Activated CD8-positive, alpha-beta T cell treated with anti-CD3 and anti-CD28 coated beads for 36 hours (primary cell): ENCODE data around the gene CCDC87. TPM values are rescaled to one million over a fixed set of nuclear protein-coding genes. Genes with fewer than 3 reads are reported as not detected.

Experiments
- ATAC-seq: fragments of 200-7000 bp; cut with Tn5 transposase; one replicate; pipeline ENCODE4 v1.10.0; 2021; ENCODE audit warnings: mild to moderate bottlenecking, moderate library complexity
- CTCF ChIA-PET: fragments of 350-600 bp; sonication (Branson Sonifier 250); formaldehyde crosslinking; loops from one replicate; lab custom pipeline; 2021; ENCODE audit warnings: antibody characterized with exemption; lab: Charles Lee
- POLR2A ChIA-PET: fragments of 350-600 bp; sonication (Branson Sonifier 250); formaldehyde crosslinking; loops from one replicate; lab custom pipeline; 2021; ENCODE audit warnings: antibody characterized with exemption; lab: Charles Lee
- DNase-seq: peaks from one replicate; pipeline ENCODE4 v3.0.0-alpha.2; 2020
- H3K27ac Mint-ChIP-seq: one replicate; pipeline ENCODE4 v1.8.0; 2021; ENCODE audit warnings: mild to moderate bottlenecking, mixed read lengths
- H3K27me3 Mint-ChIP-seq: one replicate; pipeline ENCODE4 v1.8.0; 2021; ENCODE audit warnings: mixed read lengths
- H3K36me3 Mint-ChIP-seq: one replicate; pipeline ENCODE4 v1.8.0; 2021; ENCODE audit warnings: low read depth, mixed read lengths
- H3K4me1 Mint-ChIP-seq: one replicate; pipeline ENCODE4 v1.8.0; 2021; ENCODE audit warnings: low read depth, mixed read lengths
- H3K4me3 Mint-ChIP-seq: one replicate; pipeline ENCODE4 v1.8.0; 2021; ENCODE audit warnings: mild to moderate bottlenecking, moderate library complexity, mixed read lengths
- H3K9me3 Mint-ChIP-seq: one replicate; pipeline ENCODE4 v1.8.0; 2021; ENCODE audit warnings: mixed read lengths
- intact Hi-C: fragments of 100-400 bp; cut with micrococcal nuclease; formaldehyde crosslinking; loops from one replicate; pipeline ENCODE4 v1.10.0; 2022
- total RNA-seq, 2 experiments: library from RNA; stranded (reverse); gene quantifications; one replicate each; pipeline ENCODE4 v1.2.3, GENCODE V29; 2021
- TF ChIP-seq, protein P1 (sequence below): fragments of 200-600 bp; IDR thresholded peaks from one replicate; pipeline ENCODE4 v1.8.0; 2022; ENCODE audit warnings: antibody characterized with exemption, mild to moderate bottlenecking

CCDC87 gene
- total RNA-seq, 2 experiments from 2014 or later, result 0.14 to 0.27 TPM

DNA sequence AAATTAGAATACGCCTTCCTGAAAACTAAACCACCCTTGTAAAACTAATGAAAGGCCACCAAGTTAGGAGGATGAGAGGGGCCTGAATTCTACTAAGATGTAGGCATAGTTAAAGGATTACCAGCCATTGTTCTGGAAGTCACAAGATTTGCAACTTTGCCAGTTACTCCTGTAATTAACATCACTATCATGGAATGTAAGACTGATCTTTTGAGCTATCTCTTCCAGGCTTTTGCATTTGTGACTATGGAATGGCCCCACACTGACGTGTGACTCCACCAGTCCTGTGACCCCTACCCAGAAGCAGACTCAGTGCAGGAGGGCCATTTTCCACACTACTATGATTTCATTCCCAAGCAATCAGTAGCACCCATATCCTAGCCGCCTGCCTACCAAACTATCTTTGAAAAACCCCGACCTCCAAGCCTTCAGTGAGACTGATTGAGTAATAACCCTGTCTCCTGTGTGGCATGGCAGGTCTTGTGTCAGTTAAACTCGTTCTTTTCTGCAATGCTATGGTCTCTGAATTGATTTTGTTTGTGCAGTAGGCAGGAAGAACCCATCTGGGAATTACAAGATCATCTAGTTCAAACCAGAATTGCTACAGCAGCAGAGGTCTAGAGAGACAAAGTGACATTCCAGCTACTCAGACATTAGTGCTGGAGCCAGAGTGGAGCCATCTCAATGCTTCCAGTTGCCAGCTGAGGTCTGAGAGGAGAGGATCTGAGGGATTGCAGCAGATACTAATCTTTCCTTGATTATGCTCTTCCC lies 22.6 kb downstream of the CCDC87 start:
- ChIA-PET CTCF (interaction anchor here (2.0 to 4.8 kb wide), 4 partner anchors 9 to 181 kb away, joined by 4 to 22 read pairs (median 14); partner anchors contain the start of genes CCDC87, CCS and RBM4B), POLR2A (interaction anchor here (0.8 to 1.2 kb wide), 2 partner anchors 22 to 100 kb away, joined by 3 to 5 read pairs; partner anchors contain the start of gene CCDC87)
- ATAC-seq (no peak), DNase-seq (no peak)
- Mint-ChIP-seq H3K27ac (no peak overlapping the region), H3K36me3 (no peaks in the 10 kb centered on the region), H3K9me3 (no peaks in the 10 kb centered on the region), H3K4me3 (peak overlapping the region; percentile 12), H3K27me3 (no peaks in the 10 kb centered on the region), H3K4me1 (peaks cover 2% of the 10 kb centered on the region)
- TF ChIP-seq, protein P1, sequence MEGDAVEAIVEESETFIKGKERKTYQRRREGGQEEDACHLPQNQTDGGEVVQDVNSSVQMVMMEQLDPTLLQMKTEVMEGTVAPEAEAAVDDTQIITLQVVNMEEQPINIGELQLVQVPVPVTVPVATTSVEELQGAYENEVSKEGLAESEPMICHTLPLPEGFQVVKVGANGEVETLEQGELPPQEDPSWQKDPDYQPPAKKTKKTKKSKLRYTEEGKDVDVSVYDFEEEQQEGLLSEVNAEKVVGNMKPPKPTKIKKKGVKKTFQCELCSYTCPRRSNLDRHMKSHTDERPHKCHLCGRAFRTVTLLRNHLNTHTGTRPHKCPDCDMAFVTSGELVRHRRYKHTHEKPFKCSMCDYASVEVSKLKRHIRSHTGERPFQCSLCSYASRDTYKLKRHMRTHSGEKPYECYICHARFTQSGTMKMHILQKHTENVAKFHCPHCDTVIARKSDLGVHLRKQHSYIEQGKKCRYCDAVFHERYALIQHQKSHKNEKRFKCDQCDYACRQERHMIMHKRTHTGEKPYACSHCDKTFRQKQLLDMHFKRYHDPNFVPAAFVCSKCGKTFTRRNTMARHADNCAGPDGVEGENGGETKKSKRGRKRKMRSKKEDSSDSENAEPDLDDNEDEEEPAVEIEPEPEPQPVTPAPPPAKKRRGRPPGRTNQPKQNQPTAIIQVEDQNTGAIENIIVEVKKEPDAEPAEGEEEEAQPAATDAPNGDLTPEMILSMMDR, result no peak
- intact Hi-C loops, result no loop called here

DNA sequence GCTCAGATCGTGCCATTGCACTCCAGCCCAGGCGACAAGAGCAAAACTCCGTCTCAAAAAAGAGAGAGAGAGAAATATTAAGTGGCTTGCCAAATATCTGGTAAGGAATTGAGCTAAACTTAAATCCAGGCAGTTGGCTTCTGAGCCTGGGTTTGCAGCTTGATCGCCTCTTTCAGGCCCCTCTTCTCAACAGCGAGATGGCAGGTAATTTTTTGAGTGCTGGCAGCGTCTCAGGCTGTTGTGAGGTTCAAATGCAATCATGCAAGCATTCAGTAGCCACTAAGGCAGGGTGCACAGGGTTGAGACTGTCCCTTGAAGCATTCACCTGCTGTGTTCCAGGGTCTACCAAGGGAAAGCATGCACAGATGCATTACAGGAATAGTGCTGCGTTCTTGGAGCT lies 23.8 kb downstream of the CCDC87 start:
- ChIA-PET CTCF (interaction anchor here (1.4 to 4.8 kb wide), 5 partner anchors 10 to 180 kb away, joined by 3 to 22 read pairs (median 13); partner anchors contain the start of genes CCDC87, CCS and RBM4B), POLR2A (interaction anchor here (0.8 to 2.1 kb wide), 5 partner anchors 23 to 96 kb away, joined by 3 to 6 read pairs (median 3); partner anchors contain the start of gene CCDC87)
- DNase-seq (no peak), ATAC-seq (no peak)
- intact Hi-C loops, result no loop called here
- H3K27ac Mint-ChIP-seq, result no peak overlapping the region
- H3K4me1 Mint-ChIP-seq, result peaks cover 2% of the 10 kb centered on the region
- no peak overlapping the region for H3K4me3 Mint-ChIP-seq
- TF ChIP-seq, protein P1, result no peak
- no peaks in the 10 kb centered on the region for H3K27me3 Mint-ChIP-seq
- no peaks in the 10 kb centered on the region for H3K36me3 Mint-ChIP-seq
- no peaks in the 10 kb centered on the region for H3K9me3 Mint-ChIP-seq

DNA sequence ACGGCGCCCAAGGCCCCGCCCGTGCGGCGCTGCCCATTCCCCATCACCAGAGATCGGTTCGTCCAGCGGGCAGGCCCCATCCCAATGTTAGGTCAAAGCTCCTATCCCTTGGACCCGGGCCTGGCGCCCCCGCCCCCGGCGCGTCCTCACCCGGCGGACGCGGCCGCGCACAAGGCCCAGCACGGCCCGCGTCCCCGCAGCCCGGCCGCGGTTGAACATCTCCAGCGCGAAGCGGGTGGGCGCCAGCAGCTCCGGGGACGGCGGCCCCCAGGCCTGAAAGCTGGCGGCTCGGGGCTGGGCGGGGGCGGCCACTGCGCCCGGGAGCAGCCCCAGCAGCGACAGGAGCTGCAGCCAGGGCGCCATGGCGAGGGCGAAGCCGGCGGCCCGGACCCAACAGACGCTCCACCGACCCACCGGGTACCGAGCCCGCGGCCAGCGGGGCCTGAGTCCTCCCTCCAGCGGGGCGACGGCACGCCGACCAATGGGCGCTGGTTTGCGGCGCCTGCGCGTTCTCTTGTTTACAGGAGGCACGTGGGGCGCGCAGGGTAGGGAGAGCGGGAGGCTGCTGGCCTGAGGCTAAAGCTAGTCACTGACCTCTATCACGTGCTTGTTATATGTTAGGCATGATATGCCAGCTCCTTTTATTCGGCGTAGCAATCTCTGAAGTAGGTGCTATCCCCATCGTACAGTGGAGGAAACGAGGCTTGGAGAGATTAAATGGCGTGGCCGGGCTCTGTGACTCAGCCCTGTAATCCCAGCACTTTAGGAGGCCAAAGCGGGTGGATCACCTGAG lies 24.5 kb downstream of the CCDC87 start, which contains the start of gene CTSF:
Gene CTSF, minus strand, starts transcription at position 483 of the 793 bp plus-strand sequence. Its CDS starts 120 bp downstream, at position 363.
- ChIA-PET POLR2A (interaction anchor here (0.8 to 2.1 kb wide), 7 partner anchors 14 to 97 kb away, joined by 3 to 6 read pairs (median 3); partner anchors contain the start of gene DPP3), CTCF (interaction anchor here (1.0 to 4.8 kb wide), 8 partner anchors 10 to 265 kb away, joined by 3 to 22 read pairs (median 4); partner anchors contain the start of genes CCDC87, CCS and RBM4B)
- peaks cover 2% of the 10 kb centered on the region for H3K4me1 Mint-ChIP-seq
- no peaks in the 10 kb centered on the region for H3K9me3 Mint-ChIP-seq
- TF ChIP-seq, protein P1, result no peak
- no peaks in the 10 kb centered on the region for H3K36me3 Mint-ChIP-seq
- ATAC-seq (peak; percentile 92), DNase-seq (peak; percentile 73)
- H3K4me3 Mint-ChIP-seq, result peak within 1 kb of the TSS; percentile 70
- no peak within 1 kb of the TSS for H3K27ac Mint-ChIP-seq
- intact Hi-C loops, result no loop called here
- H3K27me3 Mint-ChIP-seq, result no peaks in the 10 kb centered on the region

DNA sequence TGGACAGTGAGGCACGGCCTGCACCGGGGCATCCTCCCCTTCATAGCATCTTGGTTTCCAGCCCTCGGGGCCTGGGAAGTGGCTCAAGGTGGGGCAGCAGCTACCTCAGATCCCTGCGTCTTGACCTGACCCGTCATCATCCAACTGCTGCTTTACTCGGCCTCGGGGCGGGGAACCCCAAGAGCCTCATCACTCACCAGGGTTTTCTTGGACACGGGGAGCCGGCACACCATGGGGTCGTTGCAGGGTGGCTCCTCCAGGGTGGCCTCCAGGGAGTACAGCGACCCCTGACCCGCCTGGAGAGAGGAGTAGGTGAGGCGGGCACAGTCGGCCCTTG lies 25.1 kb downstream of the CCDC87 start:
- no peak overlapping the region for H3K27ac Mint-ChIP-seq
- DNase-seq, result no peak
- H3K36me3 Mint-ChIP-seq, result no peaks in the 10 kb centered on the region
- no peaks in the 10 kb centered on the region for H3K9me3 Mint-ChIP-seq
- intact Hi-C loops, result no loop called here
- ChIA-PET POLR2A (interaction anchor here (1.0 to 2.1 kb wide), 4 partner anchors 13 to 88 kb away, joined by 3 to 6 read pairs (median 4); partner anchors contain the start of gene DPP3), CTCF (interaction anchor here (1.0 to 4.8 kb wide), 6 partner anchors 11 to 265 kb away, joined by 3 to 22 read pairs (median 8); partner anchors contain the start of genes CCDC87, CCS and RBM4B)
- no peak for ATAC-seq
- peaks cover 2% of the 10 kb centered on the region for H3K4me1 Mint-ChIP-seq
- H3K4me3 Mint-ChIP-seq, result peak overlapping the region; percentile 49
- TF ChIP-seq, protein P1, result no peak
- no peaks in the 10 kb centered on the region for H3K27me3 Mint-ChIP-seq
